Fibroblast of skin of back (primary cell): ENCODE data around the gene NCAPD2. TPM values are rescaled to one million over a fixed set of nuclear protein-coding genes. Genes with fewer than 3 reads are reported as not detected.

Experiments used
- DNase-seq: peaks from one replicate; pipeline ENCODE4 v3.0.0-alpha.2; 2013
- polyA plus RNA-seq, 2 experiments: library from polyadenylated mRNA; unstranded; fragments of 120-200 nt; gene quantifications; one replicate each; pipeline ENCODE4 v1.2.1, GENCODE V29; 2013; ENCODE audit not compliant: insufficient read length in 2 of 2

Gene NCAPD2
- polyA plus RNA-seq (2013, experiment 1 of 2; ENCODE audit: insufficient read length) = 109 TPM
- polyA plus RNA-seq (2013, experiment 2 of 2; ENCODE audit: insufficient read length) = 32.7 TPM

GRCh38 chr12:6493497-6494257 is at the start of gene NCAPD2:
TSS of gene NCAPD2 (plus strand) at chr12:6494102. CDS start at chr12:6495099, 997 bp downstream.
- DNase-seq = peak; percentile 97

DNA sequence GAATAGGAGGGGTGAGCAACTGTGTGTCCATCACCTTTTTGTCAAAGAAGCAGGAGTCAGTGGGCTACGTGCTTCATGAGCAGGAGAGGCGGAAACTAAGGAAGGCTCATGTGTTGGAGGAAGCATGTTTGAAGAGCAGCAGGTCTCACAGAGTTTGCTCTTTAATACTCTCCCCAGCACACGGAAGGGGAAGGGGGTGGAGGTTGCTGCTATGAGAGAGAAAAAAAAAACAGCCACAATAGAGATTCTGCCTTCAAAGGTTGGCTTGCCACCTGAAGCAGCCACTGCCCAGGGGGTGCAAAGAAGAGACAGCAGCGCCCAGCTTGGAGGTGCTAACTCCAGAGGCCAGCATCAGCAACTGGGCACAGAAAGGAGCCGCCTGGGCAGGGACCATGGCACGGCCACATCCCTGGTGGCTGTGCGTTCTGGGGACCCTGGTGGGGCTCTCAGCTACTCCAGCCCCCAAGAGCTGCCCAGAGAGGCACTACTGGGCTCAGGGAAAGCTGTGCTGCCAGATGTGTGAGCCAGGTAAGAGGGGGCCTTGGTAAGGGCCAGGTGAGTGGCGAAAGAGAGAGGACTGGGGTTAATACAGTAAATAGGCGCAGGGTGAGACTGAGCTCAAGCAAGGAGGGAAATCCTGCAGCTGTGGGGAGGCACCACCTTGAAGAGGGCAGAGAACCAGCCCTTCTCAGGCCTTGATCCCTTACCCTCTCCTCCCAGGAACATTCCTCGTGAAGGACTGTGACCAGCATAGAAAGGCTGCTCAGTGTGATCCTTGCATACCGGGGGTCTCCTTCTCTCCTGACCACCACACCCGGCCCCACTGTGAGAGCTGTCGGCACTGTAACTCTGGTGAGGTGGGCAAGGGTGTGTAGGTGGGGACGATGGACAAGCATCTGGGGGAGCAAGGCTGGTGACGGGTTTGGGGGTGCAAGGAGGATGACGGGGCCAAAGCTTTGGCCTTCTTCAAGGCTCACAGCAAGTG is 48.9 kb upstream of the NCAPD2 start, which contains the start of gene CD27:
Gene CD27 (plus strand): TSS at position 252 of the 985 bp plus-strand sequence. CDS start 141 bp downstream, at position 393.
- DNase-seq = no peak

DNA sequence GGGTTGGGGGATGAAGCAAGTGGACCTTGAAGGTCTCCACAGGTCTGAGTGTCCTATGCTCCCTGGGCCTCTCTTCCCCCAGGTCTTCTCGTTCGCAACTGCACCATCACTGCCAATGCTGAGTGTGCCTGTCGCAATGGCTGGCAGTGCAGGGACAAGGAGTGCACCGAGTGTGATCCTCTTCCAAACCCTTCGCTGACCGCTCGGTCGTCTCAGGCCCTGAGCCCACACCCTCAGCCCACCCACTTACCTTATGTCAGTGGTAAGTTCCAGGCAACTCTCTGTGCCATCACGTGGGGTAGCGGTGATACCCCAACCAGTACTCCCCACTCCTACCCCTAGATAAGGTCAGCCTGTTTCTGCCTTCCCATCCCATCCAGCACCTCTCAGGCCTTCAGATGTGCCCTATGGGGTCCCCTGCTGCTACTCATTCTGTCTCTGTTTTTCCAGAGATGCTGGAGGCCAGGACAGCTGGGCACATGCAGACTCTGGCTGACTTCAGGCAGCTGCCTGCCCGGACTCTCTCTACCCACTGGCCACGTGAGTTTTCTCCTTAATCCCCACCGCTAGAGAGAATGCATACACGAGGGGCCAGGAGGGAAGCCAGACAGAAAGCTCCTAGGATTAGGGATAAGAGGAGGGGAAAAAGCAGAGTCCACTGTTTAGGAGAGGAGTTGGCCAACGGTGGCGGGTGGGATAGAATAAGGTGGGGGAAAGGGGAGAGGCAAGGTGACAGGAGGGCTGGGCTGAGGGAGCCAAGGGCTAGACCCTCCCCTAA is 43.6 kb upstream of the NCAPD2 start:
- no peak for DNase-seq

GRCh38 chr12:6450869-6451347 is 43.0 kb upstream of the NCAPD2 start:
- no peak for DNase-seq

DNA sequence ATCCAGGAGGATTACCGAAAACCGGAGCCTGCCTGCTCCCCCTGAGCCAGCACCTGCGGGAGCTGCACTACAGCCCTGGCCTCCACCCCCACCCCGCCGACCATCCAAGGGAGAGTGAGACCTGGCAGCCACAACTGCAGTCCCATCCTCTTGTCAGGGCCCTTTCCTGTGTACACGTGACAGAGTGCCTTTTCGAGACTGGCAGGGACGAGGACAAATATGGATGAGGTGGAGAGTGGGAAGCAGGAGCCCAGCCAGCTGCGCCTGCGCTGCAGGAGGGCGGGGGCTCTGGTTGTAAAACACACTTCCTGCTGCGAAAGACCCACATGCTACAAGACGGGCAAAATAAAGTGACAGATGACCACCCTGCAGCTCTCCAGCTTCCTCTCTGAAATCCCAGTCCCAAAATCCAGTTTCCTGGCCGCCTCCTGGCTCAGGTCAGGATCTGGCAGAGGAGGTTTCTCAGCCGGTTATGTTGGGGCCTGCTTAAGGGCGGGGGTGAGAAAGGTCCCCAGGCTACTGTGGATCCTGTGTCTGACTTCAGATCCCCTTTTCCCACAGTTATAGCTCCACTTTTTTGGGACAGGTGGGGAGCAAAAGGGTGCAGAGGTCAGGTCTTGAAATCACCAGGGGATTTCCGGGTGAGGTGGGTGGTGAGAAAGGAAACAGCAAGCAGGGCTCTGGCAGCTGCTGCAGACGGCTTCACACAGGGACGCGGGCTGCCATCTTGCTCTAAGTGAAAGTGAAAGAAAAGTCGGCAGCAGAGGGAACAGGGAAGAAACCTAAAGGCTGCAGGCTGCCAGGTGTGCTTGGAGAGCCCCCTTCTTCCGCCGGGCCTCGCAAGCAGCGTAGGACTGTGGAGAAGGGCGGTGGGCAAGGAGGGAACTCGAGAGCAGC is 42.3 kb upstream of the NCAPD2 start, which contains the start of gene TAPBPL:
Gene TAPBPL (plus strand): TSS at position 695 of the 897 bp plus-strand sequence. CDS start 207 bp downstream, outside the sequence.
- DNase-seq = peak; percentile 92

- DNase-seq = peak; percentile 17
Measured at GRCh38 chr12:6452245-6452943, 41.5 kb upstream of the NCAPD2 start.

GRCh38 chr12:6452944-6453630 is 40.8 kb upstream of the NCAPD2 start:
- DNase-seq = no peak

- DNase-seq = no peak
Measured at GRCh38 chr12:6457220-6457945, 36.5 kb upstream of the NCAPD2 start.

GRCh38 chr12:6458281-6459003 is 35.5 kb upstream of the NCAPD2 start:
- no peak for DNase-seq

- no peak for DNase-seq
Measured at GRCh38 chr12:6459004-6459337, 34.9 kb upstream of the NCAPD2 start.

DNA sequence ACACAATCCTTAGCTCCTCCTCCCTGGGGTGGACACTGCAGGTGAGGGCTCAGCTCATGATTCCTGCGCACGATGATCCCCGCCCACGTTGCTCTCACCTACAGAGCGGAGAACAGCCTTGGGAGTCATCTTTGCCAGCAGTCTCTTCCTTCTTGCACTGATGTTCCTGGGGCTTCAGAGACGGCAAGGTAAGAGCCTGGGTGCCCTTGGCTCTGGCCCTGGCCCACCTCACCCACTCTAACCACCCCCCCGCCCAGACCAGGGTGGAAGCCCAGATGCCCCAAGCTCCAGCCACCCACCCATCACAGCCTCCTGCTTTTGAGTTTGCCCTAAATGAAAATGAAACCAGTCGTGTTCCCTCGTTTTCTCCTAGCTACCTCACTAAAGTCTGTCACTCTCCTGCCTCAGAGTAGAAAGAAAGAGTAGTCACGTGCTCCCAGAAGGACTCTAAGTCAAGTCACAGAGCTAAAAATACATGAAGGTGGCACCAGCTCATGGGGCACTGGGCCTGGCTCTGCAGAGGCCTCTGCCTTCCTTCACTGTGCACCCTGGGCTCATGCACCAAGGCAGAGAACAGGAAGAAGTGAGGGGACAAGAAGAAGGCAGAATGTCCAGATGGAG is 33.0 kb upstream of the NCAPD2 start:
- no peak for DNase-seq

DNA sequence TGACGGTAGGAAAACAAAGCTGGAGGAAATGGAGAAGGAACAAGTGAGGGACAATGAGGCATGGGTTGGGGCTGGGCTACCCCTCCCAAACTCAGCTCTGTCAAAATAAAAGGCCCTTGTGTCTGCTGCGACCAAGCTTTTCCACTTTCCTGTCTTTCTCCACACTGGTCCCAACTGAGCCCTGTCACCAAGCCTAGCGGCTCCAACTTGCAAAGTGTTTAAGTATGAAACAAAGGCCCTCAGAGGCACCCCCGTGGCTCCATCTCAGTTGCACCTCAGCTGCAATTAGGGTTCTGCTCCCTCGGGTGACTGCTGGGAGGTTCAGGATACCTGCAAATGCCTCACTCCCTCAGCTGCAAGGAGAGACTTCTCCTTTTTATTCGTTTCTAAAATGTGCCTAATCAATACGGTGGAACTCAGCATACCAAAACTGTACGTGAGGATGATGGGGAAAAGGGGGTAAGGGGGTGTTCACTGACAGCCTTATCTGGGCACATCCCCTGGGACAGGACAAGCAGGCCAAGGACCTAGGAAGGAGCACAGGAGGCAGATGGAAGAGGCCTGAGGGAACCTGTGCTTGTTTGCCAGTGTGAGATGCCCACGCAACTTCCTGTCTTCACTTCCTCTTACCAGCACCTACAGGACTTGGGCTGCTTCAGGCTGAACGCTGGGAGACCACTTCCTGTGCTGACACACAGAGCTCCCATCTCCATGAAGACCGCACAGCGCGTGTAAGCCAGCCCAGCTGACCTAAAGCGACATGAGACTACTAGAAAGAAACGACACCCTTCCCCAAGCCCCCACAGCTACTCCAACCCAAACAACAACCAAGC is 32.3 kb upstream of the NCAPD2 start:
- no peak for DNase-seq

- DNase-seq = no peak
Measured at GRCh38 chr12:6462234-6462995, 31.5 kb upstream of the NCAPD2 start.

GRCh38 chr12:6463216-6463615 is 30.7 kb upstream of the NCAPD2 start:
- DNase-seq = no peak

GRCh38 chr12:6463858-6464257 is 30.0 kb upstream of the NCAPD2 start:
- DNase-seq = no peak

GRCh38 chr12:6464531-6464930 is 29.4 kb upstream of the NCAPD2 start:
- no peak for DNase-seq
